Breast epithelium (tissue), 4 donors: ENCODE data around the gene MPPE1. TPM values are rescaled to one million over a fixed set of nuclear protein-coding genes. Genes with fewer than 3 reads are reported as not detected.
"Not testable (repeated sequence)": the region's sequence is repeated elsewhere in the genome, so short reads cannot be mapped to it uniquely, and the experiment has no call there.

Source experiments
- DNase-seq, 2 donors: peaks; one replicate each; pipeline ENCODE4 v3.0.0-alpha.2; 2019; ENCODE audit warnings: low spot score in 2 of 2
- H3K27ac ChIP-seq, 2 donors: fragments of 200-600 bp; sonication (generic) in 1 of 2; one replicate each; pipeline ENCODE4 v1.5.1; 2016 to 2019; ENCODE audit warnings: mild to moderate bottlenecking in 1 of 2
- H3K27me3 ChIP-seq, 2 donors: fragments of 200-600 bp; sonication (generic) in 1 of 2; one replicate each; pipeline versions ENCODE4 v1.5.1 to v1.6.0; 2017 to 2019; ENCODE audit warnings: control low read depth in 1 of 2, mild to moderate bottlenecking in 1 of 2
- H3K36me3 ChIP-seq: fragments of 200-600 bp; one replicate; pipeline ENCODE4 v1.5.1; 2019
- H3K4me1 ChIP-seq, 2 donors: fragments of 200-600 bp; sonication (generic); one replicate each; pipeline ENCODE4 v1.5.1; 2016 to 2019; ENCODE audit warnings: control low read depth in 1 of 2
- H3K4me3 ChIP-seq, 3 donors: fragments of 200-600 bp; sonication (generic); 1 replicate in 2 of 3; 2 replicates in 1 of 3; pipeline ENCODE4 v1.5.1; 2016 to 2019; ENCODE audit warnings: mild to moderate bottlenecking in 3 of 3, moderate library complexity in 2 of 3
- H3K9me3 ChIP-seq, 2 donors: fragments of 200-600 bp; sonication (generic) in 1 of 2; one replicate each; pipeline ENCODE4 v1.5.1; 2016 to 2019; ENCODE audit warnings: control low read depth in 1 of 2
- CTCF ChIP-seq, 3 donors: fragments of 450-650 bp; IDR thresholded peaks; one replicate each; pipeline ENCODE4 v1.5.1; 2016 to 2017; ENCODE audit warnings: antibody characterized with exemption in 3 of 3, mild to moderate bottlenecking in 3 of 3, moderate library complexity in 3 of 3
- POLR2A ChIP-seq: fragments of 450-650 bp; IDR thresholded peaks from one replicate; pipeline ENCODE4 v1.6.1; 2016; ENCODE audit warnings: antibody characterized with exemption, mild to moderate bottlenecking, moderate library complexity
- POLR2AphosphoS5 ChIP-seq, 3 donors: sonication (generic); formaldehyde crosslinking; IDR thresholded peaks; one replicate each; pipeline ENCODE4 v1.6.1; 2017; ENCODE audit warnings: antibody characterized with exemption in 3 of 3
- intact Hi-C: fragments of 100-400 bp; cut with DNase I; formaldehyde crosslinking; loops from one replicate; pipeline ENCODE4 v1.15.1; 2023; ENCODE audit warnings: low total_unique reads
- total RNA-seq, 3 donors: library from RNA; depleted of rRNA; stranded (reverse); fragments of >200 nt; gene quantifications; one replicate each; pipeline ENCODE4 v1.1.0, GENCODE V29; 2016

Gene MPPE1
- total RNA-seq, 3 donors from 2014 or later: 15.4 to 46.0 (median 31.5) TPM

- Histone ChIP-seq H3K27ac (no peak overlapping the region), H3K36me3 (no peaks in the 10 kb centered on the region), H3K27me3 (no peaks in the 10 kb centered on the region), H3K4me1 (no peaks in the 10 kb centered on the region), H3K9me3 (no peaks in the 10 kb centered on the region), H3K4me3 (no peak overlapping the region)
- no peak for DNase-seq
- intact Hi-C loops: no loop called here
- TF ChIP-seq POLR2A (no peak), POLR2AphosphoS5 (IDR thresholded peaks at IDR 0.05) (no peak), CTCF (IDR thresholded peaks at IDR 0.05) (no peak)
Measured at GRCh38 chr18:11925800-11926481, 17.8 kb upstream of the MPPE1 start.

DNA sequence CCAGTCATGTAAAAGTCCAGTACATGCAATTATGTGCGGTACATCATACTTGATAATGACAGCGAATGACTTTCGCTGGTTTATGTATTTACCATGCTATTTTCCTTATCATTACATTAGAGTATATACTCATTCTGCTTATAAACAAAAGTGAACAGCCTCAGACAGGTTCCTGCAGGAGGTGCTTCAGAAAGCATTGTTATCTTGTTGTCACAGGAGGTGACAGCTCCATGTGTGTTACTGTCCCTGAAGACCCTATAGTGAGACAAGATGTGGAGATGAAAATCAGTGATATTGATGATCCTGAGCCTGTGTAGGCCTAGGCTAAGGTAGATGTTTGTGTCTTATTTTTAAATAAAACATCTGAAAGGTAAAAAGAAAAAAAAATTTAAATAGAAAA is 15.3 kb upstream of the MPPE1 start:
- TF ChIP-seq POLR2AphosphoS5 (IDR thresholded peaks at IDR 0.05) (no peak), POLR2A (no peak), CTCF (IDR thresholded peaks at IDR 0.05) (no peak)
- H3K36me3 ChIP-seq: no peaks in the 10 kb centered on the region
- no peaks in the 10 kb centered on the region for H3K9me3 ChIP-seq
- no peak for DNase-seq
- H3K27me3 ChIP-seq: no peaks in the 10 kb centered on the region
- H3K4me1 ChIP-seq: no peaks in the 10 kb centered on the region
- no peak overlapping the region for H3K4me3 ChIP-seq
- no peak overlapping the region for H3K27ac ChIP-seq
- intact Hi-C loops: no loop called here

DNA sequence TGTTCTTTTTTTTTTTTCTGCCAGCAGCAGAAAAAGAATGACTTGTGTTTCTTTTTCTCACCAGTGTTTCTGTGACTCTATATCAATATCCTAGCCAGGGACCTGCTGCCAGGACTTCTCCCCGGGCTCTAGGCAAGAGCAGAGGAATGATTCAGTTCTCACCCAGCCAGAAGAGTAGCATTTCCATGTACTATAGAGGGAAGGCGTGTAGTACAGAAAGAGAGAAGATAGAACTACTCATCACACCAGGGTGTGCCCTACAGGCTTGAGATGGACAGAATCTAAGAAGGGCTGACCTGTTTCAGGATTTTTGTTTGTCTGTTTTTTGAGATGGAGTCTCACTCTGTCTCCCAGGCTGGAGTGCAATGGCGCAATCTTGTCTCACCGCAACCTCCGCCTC is 11.4 kb upstream of the MPPE1 start:
- DNase-seq, H3K4me3 ChIP-seq, H3K36me3 ChIP-seq, intact Hi-C loops, H3K27ac ChIP-seq, H3K9me3 ChIP-seq, H3K27me3 ChIP-seq, H3K4me1 ChIP-seq: not testable (repeated sequence)

DNA sequence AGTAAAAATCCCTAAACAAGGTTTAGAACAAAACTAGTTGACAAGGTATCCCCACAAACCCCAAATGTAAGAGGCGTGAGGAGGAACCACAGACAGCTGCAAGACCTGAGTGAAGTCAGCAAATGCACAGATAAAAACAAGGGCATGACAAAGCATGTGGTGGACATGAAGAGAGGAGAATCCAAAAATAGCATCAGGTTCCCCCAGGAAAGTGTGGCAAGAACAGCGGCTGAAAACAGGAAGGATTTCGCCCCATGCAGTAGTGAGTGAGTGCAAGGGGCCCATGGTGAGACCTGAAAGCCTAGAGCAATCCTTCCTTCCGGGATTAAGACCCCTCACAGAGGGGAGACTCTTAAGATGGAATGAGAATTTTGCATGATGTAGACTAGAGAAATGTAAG is 8.8 kb upstream of the MPPE1 start:
- H3K4me3 ChIP-seq, H3K4me1 ChIP-seq, H3K36me3 ChIP-seq, DNase-seq, H3K27ac ChIP-seq, H3K27me3 ChIP-seq, H3K9me3 ChIP-seq, intact Hi-C loops: not testable (repeated sequence)

GRCh38 chr18:11909591-11910026 is 1.5 kb upstream of the MPPE1 start:
- intact Hi-C loops: no loop called here
- TF ChIP-seq POLR2A (no peak), CTCF (IDR thresholded peaks at IDR 0.05) (no peak)
- Histone ChIP-seq H3K4me3 (peak overlapping the region in 2 of 3 donors; percentile 83 to 92), H3K36me3 (no peaks in the 10 kb centered on the region), H3K4me1 (no peaks in the 10 kb centered on the region), H3K9me3 (no peaks in the 10 kb centered on the region), H3K27me3 (no peaks in the 10 kb centered on the region), H3K27ac (peak overlapping the region; percentile 100)
- no peak for DNase-seq

GRCh38 chr18:11909061-11909455 is 941 bp upstream of the MPPE1 start:
- Histone ChIP-seq H3K4me3 (peak overlapping the region; percentile 68 to 92 (median 83)), H3K36me3 (no peaks in the 10 kb centered on the region), H3K27ac (peak overlapping the region; percentile 100), H3K4me1 (no peaks in the 10 kb centered on the region), H3K27me3 (no peaks in the 10 kb centered on the region), H3K9me3 (no peaks in the 10 kb centered on the region)
- intact Hi-C loops: no loop called here
- no peak for TF ChIP-seq POLR2A
- no peak for TF ChIP-seq POLR2AphosphoS5 (IDR thresholded peaks at IDR 0.05)
- no peak for TF ChIP-seq CTCF (IDR thresholded peaks at IDR 0.05)
- no peak for DNase-seq
